GM12878 (cell line): ENCODE data around the gene ZNF644. TPM values are rescaled to one million over a fixed set of nuclear protein-coding genes. Genes with fewer than 3 reads are reported as not detected.

ENCODE experiments used
- ATAC-seq: fragments of 200-7000 bp; cut with Tn5 transposase; 3 replicates; pipeline ENCODE4 v1.9.1; 2020; ENCODE audit warnings: mild to moderate bottlenecking, moderate library complexity
- BruUV-seq: library from RNA; stranded (reverse); fragments of 400-500 nt; replicated peaks from 2 replicates; lab custom pipeline; 2021; lab: Mats Ljungman, UMichigan
- CTCF ChIA-PET: fragments of 300-600 bp; sonication (Branson Sonifier 250); formaldehyde crosslinking; extraction: SDS; loops from one replicate; lab custom pipeline; 2021; ENCODE audit warnings: inconsistent platforms; lab: Yijun Ruan, JAX
- POLR2A ChIA-PET: fragments of 350-600 bp; formaldehyde crosslinking; extraction: SDS; loops from one replicate; lab custom pipeline; 2021; ENCODE audit warnings: inconsistent platforms; lab: Charles Lee
- RAD21 ChIA-PET: fragments of 300-600 bp; sonication (Branson Sonifier 250); formaldehyde crosslinking; loops from one replicate; lab custom pipeline; 2023; ENCODE audit warnings: antibody characterized with exemption; ENCODE audit not compliant: unreplicated experiment; lab: Charles Lee
- SMC1A ChIA-PET: fragments of 300-600 bp; sonication (Branson Sonifier 250); formaldehyde crosslinking; loops from one replicate; lab custom pipeline; 2023; ENCODE audit not compliant: unreplicated experiment, uncharacterized antibody; lab: Charles Lee
- DNase-seq: peaks from one replicate; pipeline ENCODE4 v3.0.0-alpha.2; 2011; ENCODE audit warnings: low read depth, low spot score
- FAIRE-seq: peaks from 3 replicates; lab custom pipeline; 2011; peaks lifted over from hg19 to GRCh38; lab: Jason Lieb, UNC
- H2AFZ ChIP-seq: 2 replicates; pipeline ENCODE4 v1.6.0; 2011; ENCODE audit warnings: low read depth, low read length, control low read depth; ENCODE audit not compliant: control insufficient read depth
- H3K27ac ChIP-seq: 2 replicates; pipeline ENCODE4 v1.5.1; 2011; ENCODE audit warnings: control low read depth; ENCODE audit not compliant: control insufficient read depth, insufficient read depth
- H3K27me3 ChIP-seq, 2 experiments: replicated peaks in 1 of 2; 2 replicates each; pipeline versions ENCODE4 v1.6.0 to v1.6.1; 2011; ENCODE audit warnings: low read length in 1 of 2; ENCODE audit not compliant: control insufficient read depth in 2 of 2, insufficient read depth in 2 of 2
- H3K36me3 ChIP-seq, 2 experiments: 2 replicates each; pipeline ENCODE4 v1.5.1; 2011; ENCODE audit warnings: low read length in 1 of 2; ENCODE audit not compliant: control insufficient read depth in 2 of 2, insufficient read depth in 2 of 2
- H3K4me1 ChIP-seq: 2 replicates; pipeline ENCODE4 v1.6.1; 2011; ENCODE audit warnings: mild to moderate bottlenecking, low read length, moderate library complexity, mixed read lengths; ENCODE audit not compliant: control insufficient read depth, insufficient read depth
- H3K4me2 ChIP-seq: 2 replicates; pipeline ENCODE4 v1.6.0; 2011; ENCODE audit warnings: control low read depth; ENCODE audit not compliant: control insufficient read depth, insufficient read depth
- H3K4me3 ChIP-seq: fragments of 200-600 bp; sonication (generic); 2 replicates; pipeline ENCODE4 v1.5.1; 2016
- H3K79me2 ChIP-seq: 2 replicates; pipeline ENCODE4 v1.6.0; 2011; ENCODE audit warnings: low read length; ENCODE audit not compliant: control insufficient read depth, insufficient read depth
- H3K9ac ChIP-seq: 2 replicates; pipeline ENCODE4 v1.8.0; 2011; ENCODE audit warnings: low read length, control low read depth, mixed read lengths; ENCODE audit not compliant: control insufficient read depth, insufficient read depth
- H3K9me3 ChIP-seq: replicated peaks from 3 replicates; pipeline ENCODE4 v1.5.1; 2011; ENCODE audit warnings: mild to moderate bottlenecking, low read length; ENCODE audit not compliant: control insufficient read depth, insufficient read depth
- H4K20me1 ChIP-seq: 2 replicates; pipeline ENCODE4 v1.6.0; 2011; ENCODE audit not compliant: control insufficient read depth, insufficient read depth
- CBFB ChIP-seq: IDR thresholded peaks from 2 replicates; pipeline ENCODE4 v1.6.1; 2016; ENCODE audit warnings: antibody characterized with exemption, low read depth
- CHD2 ChIP-seq: IDR thresholded peaks from 2 replicates; pipeline ENCODE4 v1.6.1; 2011; ENCODE audit warnings: low read depth, low read length, improper control_type of control experiment, borderline replicate concordance
- HDGF ChIP-seq: fragments of 450-650 bp; IDR thresholded peaks from 2 replicates; pipeline ENCODE4 v1.6.1; 2016; ENCODE audit warnings: antibody characterized with exemption
- MXI1 ChIP-seq: fragments of 150-350 bp; IDR thresholded peaks from 2 replicates; pipeline ENCODE4 v1.6.1; 2011; ENCODE audit warnings: low read depth, mild to moderate bottlenecking, inconsistent platforms, low read length, improper control_type of control experiment
- NFIC ChIP-seq: IDR thresholded peaks from 2 replicates; pipeline ENCODE4 v1.6.1; 2012; ENCODE audit warnings: low read depth, mild to moderate bottlenecking, inconsistent platforms, low read length, moderate library complexity
- POLR2A ChIP-seq: IDR thresholded peaks from 2 replicates; pipeline ENCODE4 v1.6.1; 2011; ENCODE audit warnings: low read depth, mild to moderate bottlenecking, low read length
- RFX5 ChIP-seq: IDR thresholded peaks from 2 replicates; pipeline ENCODE4 v1.6.1; 2011; ENCODE audit warnings: low read depth, low read length, improper control_type of control experiment
- SMARCA5 ChIP-seq: fragments of 450-650 bp; IDR thresholded peaks from 2 replicates; pipeline ENCODE4 v1.6.1; 2017; ENCODE audit warnings: mild to moderate bottlenecking
- SPI1 ChIP-seq: IDR thresholded peaks from 2 replicates; pipeline ENCODE4 v1.6.1; 2011; ENCODE audit warnings: low read depth, mild to moderate bottlenecking, low read length, moderate library complexity, borderline replicate concordance; ENCODE audit not compliant: insufficient read depth
- SUPT20H ChIP-seq: IDR thresholded peaks from 2 replicates; pipeline ENCODE4 v1.6.1; 2011; ENCODE audit warnings: low read depth, mild to moderate bottlenecking, low read length, moderate library complexity, borderline replicate concordance; ENCODE audit not compliant: control insufficient read depth
- ZNF274 ChIP-seq: IDR thresholded peaks from one replicate; pipeline ENCODE4 v1.8.0; 2011; ENCODE audit not compliant: insufficient read length, insufficient read depth
- ZSCAN29 ChIP-seq: fragments of 450-650 bp; IDR thresholded peaks from 2 replicates; pipeline ENCODE4 v1.6.1; 2017; ENCODE audit warnings: mild to moderate bottlenecking, moderate library complexity
- WGBS: methylation state at CpG from one replicate; pipeline ENCODE4 v1.1.6; 2016; ENCODE audit warnings: low lambda C conversion rate; ENCODE audit not compliant: insufficient replicate concordance, insufficient coverage; ENCODE audit errors: missing lambda C conversion rate; 5-methylcytosine and 5-hydroxymethylcytosine counted together
- in situ Hi-C: fragments of 300-500 bp; cut with MboI; formaldehyde crosslinking; loops from 9 replicates; pipeline ENCODE4 v1.14.3; 2018; ENCODE audit warnings: mixed read lengths
- intact Hi-C: fragments of 100-400 bp; cut with micrococcal nuclease; formaldehyde crosslinking; loops from one replicate; pipeline ENCODE4 v1.14.2; 2022; ENCODE audit not compliant: unreplicated experiment
- polyA plus RNA-seq, 11 experiments: library from polyadenylated mRNA; depleted of rRNA in 4 of 11; unstranded in 6 of 11; stranded (reverse) in 5 of 11; fragments of >200 nt; fragmentation: Nextera tagmentation in 4 of 11; fragmentation: Illumina TruSeq in 1 of 11; extraction: Ambion mirVana in 4 of 11; extraction: Trizol in 1 of 11; gene quantifications; 1 replicate in 1 of 11; 2 replicates in 10 of 11; pipeline versions ENCODE4 v1.2.1 to v1.2.3, GENCODE V29; 2011 to 2016; ENCODE audit warnings: inconsistent platforms in 2 of 11, missing spikeins in 2 of 11, low read depth in 1 of 11
- total RNA-seq, 4 experiments: library from RNA; depleted of rRNA in 3 of 4; stranded (reverse); fragments of >200 nt in 3 of 4; fragmentation: Illumina TruSeq in 1 of 4; extraction: Trizol in 1 of 4; gene quantifications; 2 replicates each; pipeline versions ENCODE4 v1.2.1 to v1.2.3, GENCODE V29; 2013 to 2021
- TF ChIP-seq, protein P1 (sequence below): IDR thresholded peaks from 2 replicates; pipeline ENCODE4 v1.6.1; 2012; ENCODE audit warnings: low read depth, low read length, improper control_type of control experiment
- TF ChIP-seq, protein P2 (sequence below): IDR thresholded peaks from 2 replicates; pipeline ENCODE4 v1.6.1; 2012; ENCODE audit warnings: low read depth, low read length, improper control_type of control experiment
- TF ChIP-seq, protein P3 (sequence below): fragments of 450-650 bp; IDR thresholded peaks from 2 replicates; pipeline ENCODE4 v1.6.1; 2017; ENCODE audit warnings: low read depth, mild to moderate bottlenecking, moderate library complexity
- TF ChIP-seq, protein P4 (sequence below), 3 experiments: IDR thresholded peaks in 2 of 3; conservative IDR thresholded peaks in 1 of 3; 2 replicates each; pipeline ENCODE4 v1.5.1; 2011; ENCODE audit warnings: low read depth in 3 of 3, low read length in 3 of 3, mild to moderate bottlenecking in 3 of 3, control low read depth in 2 of 3, moderate library complexity in 2 of 3, inconsistent platforms in 1 of 3, mixed read lengths in 1 of 3; ENCODE audit not compliant: control insufficient read depth in 2 of 3, insufficient read depth in 1 of 3; ENCODE audit errors: extremely low read depth in 1 of 3

Gene ZNF644
- total and polyA plus RNA-seq, 10 of the 15 experiments (the other 5 are each of a cell fraction or from before 2014, with no cell fraction given) = 17.7 to 55.3 (median 29.5) TPM

DNA sequence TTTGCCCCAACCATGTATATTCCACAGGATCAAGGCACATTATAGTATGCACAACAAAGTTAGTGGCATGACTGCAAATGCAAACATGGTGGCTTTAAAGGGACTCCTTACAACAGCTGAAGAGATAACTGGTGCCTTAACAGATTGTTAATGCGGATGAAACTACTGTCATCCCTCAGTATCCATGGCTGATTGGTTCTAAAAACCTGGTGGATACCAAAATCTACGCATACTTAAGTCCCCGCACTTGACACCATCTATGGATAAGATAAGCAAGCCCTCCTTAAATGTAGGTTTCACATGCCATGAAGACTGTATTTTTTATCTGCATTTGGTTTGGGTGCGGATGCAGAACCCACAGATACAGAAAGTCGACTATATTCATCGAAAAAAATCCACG is 73.5 kb downstream of the ZNF644 start:
- TF ChIP-seq ZSCAN29 (no peak), MXI1 (no peak), SUPT20H (no peak), CBFB (no peak), CHD2 (no peak), RFX5 (no peak), POLR2A (no peak), SPI1 (no peak), SMARCA5 (no peak), NFIC (no peak), ZNF274 (no peak), HDGF (no peak)
- TF ChIP-seq, protein P1, sequence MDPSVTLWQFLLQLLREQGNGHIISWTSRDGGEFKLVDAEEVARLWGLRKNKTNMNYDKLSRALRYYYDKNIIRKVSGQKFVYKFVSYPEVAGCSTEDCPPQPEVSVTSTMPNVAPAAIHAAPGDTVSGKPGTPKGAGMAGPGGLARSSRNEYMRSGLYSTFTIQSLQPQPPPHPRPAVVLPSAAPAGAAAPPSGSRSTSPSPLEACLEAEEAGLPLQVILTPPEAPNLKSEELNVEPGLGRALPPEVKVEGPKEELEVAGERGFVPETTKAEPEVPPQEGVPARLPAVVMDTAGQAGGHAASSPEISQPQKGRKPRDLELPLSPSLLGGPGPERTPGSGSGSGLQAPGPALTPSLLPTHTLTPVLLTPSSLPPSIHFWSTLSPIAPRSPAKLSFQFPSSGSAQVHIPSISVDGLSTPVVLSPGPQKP = no peak
- TF ChIP-seq, protein P2, sequence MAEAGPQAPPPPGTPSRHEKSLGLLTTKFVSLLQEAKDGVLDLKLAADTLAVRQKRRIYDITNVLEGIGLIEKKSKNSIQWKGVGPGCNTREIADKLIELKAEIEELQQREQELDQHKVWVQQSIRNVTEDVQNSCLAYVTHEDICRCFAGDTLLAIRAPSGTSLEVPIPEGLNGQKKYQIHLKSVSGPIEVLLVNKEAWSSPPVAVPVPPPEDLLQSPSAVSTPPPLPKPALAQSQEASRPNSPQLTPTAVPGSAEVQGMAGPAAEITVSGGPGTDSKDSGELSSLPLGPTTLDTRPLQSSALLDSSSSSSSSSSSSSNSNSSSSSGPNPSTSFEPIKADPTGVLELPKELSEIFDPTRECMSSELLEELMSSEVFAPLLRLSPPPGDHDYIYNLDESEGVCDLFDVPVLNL = no peak
- TF ChIP-seq, protein P3, sequence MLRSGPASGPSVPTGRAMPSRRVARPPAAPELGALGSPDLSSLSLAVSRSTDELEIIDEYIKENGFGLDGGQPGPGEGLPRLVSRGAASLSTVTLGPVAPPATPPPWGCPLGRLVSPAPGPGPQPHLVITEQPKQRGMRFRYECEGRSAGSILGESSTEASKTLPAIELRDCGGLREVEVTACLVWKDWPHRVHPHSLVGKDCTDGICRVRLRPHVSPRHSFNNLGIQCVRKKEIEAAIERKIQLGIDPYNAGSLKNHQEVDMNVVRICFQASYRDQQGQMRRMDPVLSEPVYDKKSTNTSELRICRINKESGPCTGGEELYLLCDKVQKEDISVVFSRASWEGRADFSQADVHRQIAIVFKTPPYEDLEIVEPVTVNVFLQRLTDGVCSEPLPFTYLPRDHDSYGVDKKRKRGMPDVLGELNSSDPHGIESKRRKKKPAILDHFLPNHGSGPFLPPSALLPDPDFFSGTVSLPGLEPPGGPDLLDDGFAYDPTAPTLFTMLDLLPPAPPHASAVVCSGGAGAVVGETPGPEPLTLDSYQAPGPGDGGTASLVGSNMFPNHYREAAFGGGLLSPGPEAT = no peak
- TF ChIP-seq, protein P4, sequence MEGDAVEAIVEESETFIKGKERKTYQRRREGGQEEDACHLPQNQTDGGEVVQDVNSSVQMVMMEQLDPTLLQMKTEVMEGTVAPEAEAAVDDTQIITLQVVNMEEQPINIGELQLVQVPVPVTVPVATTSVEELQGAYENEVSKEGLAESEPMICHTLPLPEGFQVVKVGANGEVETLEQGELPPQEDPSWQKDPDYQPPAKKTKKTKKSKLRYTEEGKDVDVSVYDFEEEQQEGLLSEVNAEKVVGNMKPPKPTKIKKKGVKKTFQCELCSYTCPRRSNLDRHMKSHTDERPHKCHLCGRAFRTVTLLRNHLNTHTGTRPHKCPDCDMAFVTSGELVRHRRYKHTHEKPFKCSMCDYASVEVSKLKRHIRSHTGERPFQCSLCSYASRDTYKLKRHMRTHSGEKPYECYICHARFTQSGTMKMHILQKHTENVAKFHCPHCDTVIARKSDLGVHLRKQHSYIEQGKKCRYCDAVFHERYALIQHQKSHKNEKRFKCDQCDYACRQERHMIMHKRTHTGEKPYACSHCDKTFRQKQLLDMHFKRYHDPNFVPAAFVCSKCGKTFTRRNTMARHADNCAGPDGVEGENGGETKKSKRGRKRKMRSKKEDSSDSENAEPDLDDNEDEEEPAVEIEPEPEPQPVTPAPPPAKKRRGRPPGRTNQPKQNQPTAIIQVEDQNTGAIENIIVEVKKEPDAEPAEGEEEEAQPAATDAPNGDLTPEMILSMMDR (IDR thresholded peaks at IDR 0.05 in 2 of 3, conservative IDR thresholded peaks at IDR 0.05 in 1 of 3; ENCODE audit: control insufficient read depth in 2 of 3, extremely low read depth in 1 of 3, insufficient read depth in 1 of 3, low read depth in 3 of 3, low read length in 3 of 3) = no peak
- TF ChIP-seq, all 136 proteins: peak for 0
- POLR2A ChIA-PET = no interaction called here
- Histone ChIP-seq H3K27me3 (no peaks in the 10 kb centered on the region), H2AFZ (no peak overlapping the region), H3K4me2 (no peak overlapping the region), H3K4me1 (no peaks in the 10 kb centered on the region), H3K4me3 (no peak overlapping the region), H3K9ac (no peak overlapping the region), H3K9me3 (no peaks in the 10 kb centered on the region), H3K36me3 (0 out of 4 replicates have a peak, but pooled peaks cover 0 to 5% of the 10 kb centered on the region in 2 experiments), H3K27ac (no peak overlapping the region), H3K79me2 (peaks cover 13% of the 10 kb centered on the region), H4K20me1 (no peaks in the 10 kb centered on the region; the same call in 1 of the 2 replicates)
- BruUV-seq = no TSS peak
- no peak for DNase-seq
- 91% methylated on average over 7 of the region's 7 CpGs for WGBS
- intact Hi-C loops (no loop called here), in situ Hi-C loops (no loop called here)
- ATAC-seq = no peak
- no peak for FAIRE-seq
- CTCF ChIA-PET = no interaction called here
- RAD21 ChIA-PET = no interaction called here
- SMC1A ChIA-PET = interaction anchor here (5.7 kb wide), 1 partner anchor 13 kb away, joined by 25 read pairs; no protein-coding TSS in a partner anchor
